Urothelium cell line (cell line): ENCODE data around the gene RSRC2.
"Not testable (repeated sequence)": the region's sequence is repeated elsewhere in the genome, so short reads cannot be mapped to it uniquely, and the experiment has no call there.

Experiments used
- DNase-seq: peaks from one replicate; pipeline ENCODE4 v3.0.0; 2011; ENCODE audit warnings: low spot score, mixed read lengths
- FAIRE-seq: peaks from 2 replicates; lab custom pipeline; 2011; peaks lifted over from hg19 to GRCh38; lab: Jason Lieb, UNC

The RSRC2 gene

DNA sequence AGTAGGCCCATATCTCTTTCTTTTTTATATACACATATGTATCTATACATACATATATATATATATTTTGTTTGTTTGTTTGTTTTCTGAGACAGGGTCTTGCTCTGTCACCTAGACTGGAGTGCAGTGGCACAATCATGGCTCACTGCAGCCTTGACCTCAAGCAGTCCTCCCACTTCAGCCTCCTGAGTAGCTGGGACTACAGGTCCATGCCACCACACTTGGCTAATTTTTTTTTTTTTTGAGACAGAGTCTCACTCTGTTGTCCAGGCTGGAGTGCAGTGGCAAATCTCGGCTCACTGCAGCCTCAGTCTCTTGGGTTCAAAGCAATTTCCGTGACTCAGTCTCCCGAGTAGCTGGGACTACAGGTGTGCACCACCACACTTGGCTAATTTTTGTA lies 38.9 kb downstream of the RSRC2 start:
- FAIRE-seq, DNase-seq: not testable (repeated sequence)

DNA sequence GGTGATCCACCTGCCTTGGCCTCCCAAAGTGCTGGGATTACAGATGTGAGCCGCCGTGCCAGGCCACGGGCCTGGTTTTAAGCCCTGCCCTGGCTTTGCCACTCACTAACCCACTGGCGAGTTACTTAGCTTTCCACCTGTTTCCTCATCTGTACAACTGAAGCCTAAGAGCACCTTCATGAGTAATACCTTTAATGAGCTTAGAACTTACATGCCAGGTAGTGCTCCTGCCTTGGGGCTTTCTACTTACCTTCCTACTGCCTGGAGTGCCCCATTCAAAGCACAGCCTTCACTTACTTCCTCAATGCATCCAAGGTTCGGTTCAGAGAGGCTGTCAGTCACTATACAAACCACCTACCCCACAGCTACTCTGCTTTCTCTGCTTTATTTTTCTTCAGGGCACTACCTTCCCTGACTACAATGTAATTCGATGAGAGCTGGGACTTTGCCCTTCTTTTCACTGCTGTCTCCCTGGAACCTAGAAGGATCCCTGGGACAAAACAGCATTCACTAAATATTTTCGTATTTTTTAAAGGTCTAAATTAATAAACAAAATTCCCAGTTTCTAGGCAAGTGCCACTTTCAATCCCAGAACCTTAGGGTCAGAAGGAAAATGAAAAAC lies 39.8 kb downstream of the RSRC2 start:
- FAIRE-seq = no peak
- no peak for DNase-seq

DNA sequence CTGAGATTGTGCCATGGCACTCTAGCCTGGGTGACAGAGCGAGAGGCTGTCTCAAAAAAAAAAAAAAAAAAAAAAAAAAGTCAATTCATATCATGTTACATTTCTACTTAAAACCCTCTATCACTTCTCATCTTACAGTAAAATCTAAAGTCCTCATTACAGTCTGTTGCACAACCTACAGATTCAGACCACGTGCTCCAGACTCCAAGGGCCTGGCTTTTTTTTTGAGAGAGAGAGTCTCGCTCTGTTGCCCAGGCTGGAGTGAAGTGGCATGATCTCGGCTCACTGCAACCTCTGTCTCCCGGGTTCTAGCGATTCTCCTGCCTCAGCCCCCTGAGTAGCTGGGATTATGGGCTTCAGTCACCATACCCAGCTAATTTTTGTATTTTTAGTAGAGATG lies 40.4 kb downstream of the RSRC2 start:
- FAIRE-seq, DNase-seq: not testable (repeated sequence)

DNA sequence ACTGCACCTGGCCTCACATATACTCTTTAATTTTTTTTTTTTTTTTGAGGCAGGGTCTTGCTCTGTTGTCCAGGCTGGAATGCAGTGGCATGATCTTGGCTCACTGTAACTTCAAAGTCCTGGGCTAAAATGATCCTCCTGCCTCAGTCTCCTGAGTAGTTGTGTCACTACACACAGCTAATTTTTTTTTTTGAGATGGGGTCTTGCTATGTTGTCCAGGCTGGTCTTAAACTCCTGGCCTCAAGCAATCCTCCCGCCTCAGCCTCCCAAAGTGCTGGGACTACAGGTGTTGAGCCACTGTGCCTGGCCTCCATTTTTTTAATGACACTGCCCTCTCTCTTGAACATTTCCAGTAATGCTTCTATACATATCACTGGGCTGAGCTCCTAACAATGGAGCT lies 42.4 kb downstream of the RSRC2 start:
- DNase-seq, FAIRE-seq: not testable (repeated sequence)

DNA sequence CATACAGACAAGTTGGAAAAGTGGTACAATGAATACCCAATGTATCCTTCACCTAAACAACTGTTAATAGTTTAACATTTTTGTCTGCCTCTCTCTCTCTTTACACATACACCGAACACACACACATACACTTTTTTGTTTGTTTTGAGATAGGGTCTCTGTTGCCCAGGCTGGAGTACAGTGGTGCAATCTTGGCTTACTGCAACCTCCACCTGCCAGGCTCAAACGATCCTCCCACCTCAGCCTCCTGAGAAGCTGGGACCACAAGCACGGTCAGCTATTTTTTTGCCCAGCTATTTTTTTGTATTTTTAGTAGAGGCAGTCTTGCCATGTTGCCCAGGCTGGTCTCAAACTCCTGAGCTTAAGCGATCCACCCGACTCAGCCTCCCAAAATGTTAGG lies 42.8 kb downstream of the RSRC2 start:
- FAIRE-seq (no peak), DNase-seq (no peak)

DNA sequence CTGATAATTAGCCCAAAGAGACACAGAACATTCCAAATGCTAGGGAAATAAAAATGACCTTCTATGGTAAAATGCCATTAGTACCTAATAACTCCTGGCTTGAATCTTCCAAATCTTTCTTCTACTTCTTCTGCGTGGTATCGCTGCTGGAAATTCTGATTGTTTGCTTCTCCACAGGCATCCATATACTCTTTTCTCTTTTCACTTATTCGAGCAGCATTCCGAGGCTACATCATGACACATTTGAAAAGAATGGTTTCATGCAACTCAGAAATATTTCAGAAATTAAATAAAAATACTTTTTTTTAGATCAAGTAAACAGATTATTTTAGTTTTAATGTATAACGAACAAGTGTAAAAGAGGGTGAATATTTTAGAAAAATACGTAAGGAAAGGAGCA lies 44.9 kb downstream of the RSRC2 start:
- FAIRE-seq (no peak), DNase-seq (no peak)

DNA sequence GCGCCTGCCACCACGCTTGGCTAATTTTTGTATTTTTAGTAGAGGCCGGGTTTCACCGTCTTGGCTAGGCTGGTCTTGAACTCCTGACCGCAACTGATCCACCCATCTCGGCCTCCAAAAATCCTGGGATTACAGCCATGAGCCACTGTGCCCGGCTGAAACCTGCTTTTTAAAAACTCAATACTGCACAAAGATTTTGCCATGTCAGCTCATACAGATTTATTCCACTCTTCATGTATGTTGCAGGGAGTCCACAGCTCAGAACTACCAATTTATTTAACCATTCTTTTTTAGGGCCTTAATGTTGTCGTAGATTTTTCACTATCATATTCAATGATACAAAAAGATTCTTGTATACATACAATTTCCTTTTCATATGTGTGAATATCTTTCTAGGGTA lies 46.0 kb downstream of the RSRC2 start:
- FAIRE-seq = no peak

DNA sequence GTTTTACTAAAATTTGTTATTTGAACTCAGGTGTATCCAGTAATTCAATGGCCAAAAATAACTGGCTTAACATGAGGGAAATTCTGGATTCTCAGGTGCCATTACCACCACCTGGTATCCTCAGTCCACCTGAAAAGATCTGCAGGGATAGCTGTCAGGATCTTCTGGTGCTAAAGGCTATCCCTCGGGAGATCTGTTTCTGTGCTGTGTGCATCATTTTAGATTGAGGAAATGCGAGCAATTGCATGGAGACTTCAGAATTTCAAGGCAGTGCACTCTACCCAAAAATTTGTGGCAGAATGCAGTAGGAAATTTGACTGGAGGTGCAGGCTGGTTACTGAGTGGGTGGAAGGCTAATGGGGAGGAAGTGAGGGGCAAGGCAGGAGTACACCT lies 52.4 kb downstream of the RSRC2 start:
- no peak for FAIRE-seq
- no peak for DNase-seq

More for the DNA sequence above, 46.0 kb downstream of the RSRC2 start:
- no peak for DNase-seq

DNA sequence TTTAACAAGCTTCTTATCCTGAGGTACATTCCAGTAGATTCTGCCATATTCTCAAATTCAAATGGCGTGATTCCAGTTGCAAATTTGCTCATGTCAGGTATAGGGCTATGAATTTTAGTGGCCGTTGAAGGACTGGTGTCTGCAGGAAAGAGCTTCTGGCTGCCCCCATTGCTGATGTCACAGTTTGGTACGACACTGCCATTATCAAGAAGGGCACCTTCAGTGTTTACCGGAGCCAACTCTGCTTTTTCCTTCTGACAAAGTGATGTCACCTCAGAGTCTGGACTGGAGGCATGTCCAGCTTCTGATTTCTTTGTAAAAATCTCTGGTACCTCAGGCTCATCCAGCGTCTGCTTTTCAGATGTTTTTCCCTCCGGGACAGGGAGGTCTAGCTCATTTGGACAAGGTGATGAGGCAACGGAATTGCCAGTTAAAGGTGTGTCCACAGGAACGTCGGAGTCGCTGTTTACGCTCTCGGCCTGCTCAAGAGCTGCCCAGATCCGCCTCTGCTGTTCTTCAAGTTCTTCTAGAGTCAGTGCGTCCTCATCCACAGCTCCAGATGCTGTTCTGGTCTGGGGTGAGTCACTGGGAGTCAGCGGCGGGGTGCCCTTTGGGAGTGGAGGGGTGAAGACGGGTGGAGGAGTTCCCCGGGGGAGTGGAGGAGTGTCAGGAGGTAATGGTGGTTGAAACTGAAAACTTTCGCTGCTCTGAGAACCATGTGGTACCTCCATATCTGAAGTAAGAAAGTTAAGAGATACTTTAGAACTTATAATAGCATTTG lies 53.0 kb downstream of the RSRC2 start:
- FAIRE-seq (no peak), DNase-seq (no peak)

DNA sequence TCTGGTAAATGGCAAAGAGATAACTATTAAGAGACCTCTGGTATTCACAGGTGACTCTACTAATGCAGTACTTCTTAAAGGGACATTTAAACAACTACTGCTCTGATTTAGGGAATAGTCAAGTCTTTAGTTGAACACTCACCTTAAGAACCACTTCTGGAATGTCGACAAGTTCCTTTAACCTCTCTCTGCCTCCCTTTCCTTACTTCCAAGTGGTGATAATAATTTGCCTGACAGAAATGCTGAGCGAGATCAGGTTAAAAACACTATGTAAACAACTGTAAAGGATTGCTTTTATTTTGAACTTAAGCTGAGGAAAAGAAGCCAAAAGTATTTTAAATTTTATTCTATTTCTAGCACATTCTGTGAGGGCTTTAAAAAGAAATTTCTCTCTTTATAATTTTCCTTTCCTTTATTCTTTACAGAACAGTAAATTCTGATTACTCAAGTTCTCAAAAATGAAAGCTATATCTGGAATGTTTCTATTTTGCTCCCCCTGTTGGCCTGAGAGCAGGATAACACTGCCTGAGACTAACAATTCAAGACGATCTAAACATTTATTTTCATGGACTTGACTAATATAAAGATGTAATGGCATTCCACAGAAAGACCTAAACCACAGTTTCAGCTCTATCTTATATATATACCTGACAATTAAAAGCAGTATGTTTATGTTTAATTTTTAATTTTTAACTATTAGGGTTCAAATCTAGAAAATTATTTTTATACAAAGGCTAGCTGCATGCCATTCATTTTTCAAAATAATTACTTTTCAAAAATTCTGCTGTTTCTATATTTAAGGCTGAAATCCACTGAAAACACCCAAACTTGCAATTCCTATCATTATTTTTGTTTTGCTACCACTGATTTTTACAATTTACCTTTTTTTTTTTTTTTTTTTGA lies 55.2 kb downstream of the RSRC2 start:
- FAIRE-seq (no peak), DNase-seq (peak; percentile 29)

DNA sequence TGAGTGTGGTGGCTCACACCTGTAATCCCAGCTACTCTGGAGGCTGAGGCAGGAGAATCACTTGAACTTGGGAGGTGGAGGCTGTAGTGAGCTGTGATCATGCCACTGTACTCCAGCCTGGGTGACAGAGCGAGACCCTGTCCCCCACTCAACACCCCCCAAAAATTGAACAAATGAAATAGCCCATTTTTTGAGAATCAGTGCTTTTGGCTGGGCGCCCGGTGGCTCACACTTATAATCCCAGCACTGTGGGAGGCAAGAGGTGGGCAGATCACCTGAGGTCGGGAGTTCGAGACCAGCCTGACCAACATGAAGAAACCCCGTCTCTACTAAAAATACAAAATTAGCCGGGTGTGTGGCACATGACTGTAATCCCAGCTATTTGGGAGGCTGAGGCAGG lies 56.2 kb downstream of the RSRC2 start:
- FAIRE-seq, DNase-seq: not testable (repeated sequence)

DNA sequence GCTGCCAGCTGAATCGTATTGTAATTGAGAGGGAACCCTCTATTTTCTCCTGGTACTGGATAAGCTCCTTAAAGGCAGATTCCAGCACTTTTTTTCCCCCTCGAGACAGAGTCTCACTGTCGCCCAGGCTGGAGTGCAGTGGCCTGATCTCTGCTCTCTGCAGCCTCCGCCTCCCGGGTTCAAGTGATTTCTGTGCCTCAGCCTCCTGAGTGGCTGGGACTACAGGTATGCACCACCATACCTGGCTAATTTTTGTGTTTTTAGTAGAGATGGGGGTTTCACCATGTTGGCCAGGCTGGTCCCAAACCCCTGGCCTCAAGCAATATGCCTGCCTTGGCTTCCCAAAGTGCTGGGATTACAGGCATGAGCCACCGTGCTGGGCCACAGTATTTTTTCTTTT lies 56.9 kb downstream of the RSRC2 start:
- not testable (repeated sequence) for FAIRE-seq, DNase-seq

DNA sequence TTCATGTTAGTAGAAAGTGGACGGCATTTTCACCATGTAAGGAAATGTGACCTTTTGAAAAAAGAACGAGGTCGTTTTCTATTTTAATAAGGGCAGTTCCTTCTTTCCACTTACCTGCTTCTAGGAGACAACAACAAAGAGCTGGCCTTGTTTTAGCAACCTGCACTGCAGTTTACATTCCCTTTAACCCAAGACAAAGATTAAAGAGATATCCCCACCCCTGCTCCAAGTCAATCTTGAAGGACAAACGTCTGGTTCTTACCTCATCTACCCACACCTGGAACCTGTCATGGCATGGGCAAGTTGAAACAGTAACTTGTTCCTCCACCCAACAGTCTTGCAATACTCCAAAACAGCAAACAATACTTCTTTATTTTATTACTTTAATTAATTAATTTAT lies 58.8 kb downstream of the RSRC2 start:
- DNase-seq (no peak), FAIRE-seq (no peak)

DNA sequence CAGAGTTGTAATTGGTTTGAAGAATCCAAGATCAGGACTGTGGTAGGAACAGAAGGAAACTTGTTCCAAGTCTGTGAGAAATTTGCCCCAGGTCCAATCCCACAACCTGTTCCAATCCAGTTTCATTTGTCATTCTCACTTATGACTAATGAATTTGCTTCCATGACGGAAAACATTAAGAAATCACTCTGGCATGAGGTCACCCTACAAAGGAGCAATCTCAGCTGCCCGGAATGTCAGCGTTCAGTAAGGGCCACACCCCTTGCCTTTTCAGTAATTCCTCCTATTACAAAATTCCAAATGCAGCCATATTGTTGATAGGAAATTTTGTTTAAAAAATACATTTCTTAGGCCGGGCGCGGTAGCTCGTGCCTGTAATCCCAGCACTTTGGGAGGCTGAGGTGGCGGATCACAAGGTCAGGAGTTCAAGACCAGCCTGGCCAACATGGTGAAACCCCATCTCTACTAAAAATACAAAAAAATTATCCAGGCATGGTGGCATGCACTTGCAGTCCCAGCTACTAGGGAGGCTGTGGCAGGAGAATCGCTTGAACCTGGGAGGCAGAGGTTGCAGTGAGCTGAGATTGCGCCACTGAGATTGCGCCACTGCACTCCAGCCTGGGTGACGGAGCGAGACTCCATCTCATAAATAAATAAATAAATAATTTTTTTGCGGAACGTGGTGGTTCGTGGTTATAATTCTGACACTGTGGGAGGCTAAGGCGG lies 62.3 kb downstream of the RSRC2 start:
- peak; percentile 80 for DNase-seq
- FAIRE-seq = not testable (repeated sequence)

DNA sequence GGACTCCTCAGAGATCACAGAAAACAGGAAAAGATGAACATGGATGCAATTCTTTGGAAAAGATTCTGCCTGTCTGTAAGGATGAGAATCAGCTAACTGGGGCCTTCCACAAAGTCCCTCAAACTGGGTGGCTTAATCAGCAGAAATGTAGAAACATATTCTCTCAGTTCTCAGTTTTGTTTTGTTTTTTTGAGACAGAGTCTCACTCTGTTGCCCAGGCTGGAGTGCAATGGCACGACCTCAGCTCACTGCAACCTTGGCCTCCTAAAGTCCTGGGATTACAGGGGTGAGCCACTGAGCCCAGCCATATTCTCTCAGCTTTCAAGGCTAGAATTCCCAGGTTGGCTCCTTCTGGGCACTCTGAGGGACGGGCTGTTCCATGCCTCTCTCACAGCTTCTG lies 66.1 kb downstream of the RSRC2 start:
- no peak for FAIRE-seq

DNA sequence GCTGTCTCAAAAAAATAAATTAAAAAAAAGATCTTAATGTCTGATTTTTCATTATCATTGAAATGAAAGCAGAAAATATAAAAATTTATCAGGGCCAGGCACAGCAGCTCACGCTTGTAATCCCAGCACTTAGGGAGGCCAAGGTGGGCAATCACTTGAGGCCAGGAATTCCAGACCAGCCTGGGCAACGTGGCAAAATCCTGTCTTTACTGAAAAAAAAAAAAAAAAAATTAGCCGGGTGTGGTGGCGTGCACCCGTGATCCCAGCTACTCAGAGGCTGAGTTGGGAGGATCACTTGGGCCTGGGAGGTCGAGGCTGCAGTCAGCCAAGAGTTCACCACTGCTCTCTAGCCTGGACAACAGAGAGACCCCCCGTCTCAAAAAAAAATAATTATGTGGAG lies 66.7 kb downstream of the RSRC2 start:
- no peak for FAIRE-seq

More for the DNA sequence above, 66.1 kb downstream of the RSRC2 start:
- DNase-seq = no peak

DNA sequence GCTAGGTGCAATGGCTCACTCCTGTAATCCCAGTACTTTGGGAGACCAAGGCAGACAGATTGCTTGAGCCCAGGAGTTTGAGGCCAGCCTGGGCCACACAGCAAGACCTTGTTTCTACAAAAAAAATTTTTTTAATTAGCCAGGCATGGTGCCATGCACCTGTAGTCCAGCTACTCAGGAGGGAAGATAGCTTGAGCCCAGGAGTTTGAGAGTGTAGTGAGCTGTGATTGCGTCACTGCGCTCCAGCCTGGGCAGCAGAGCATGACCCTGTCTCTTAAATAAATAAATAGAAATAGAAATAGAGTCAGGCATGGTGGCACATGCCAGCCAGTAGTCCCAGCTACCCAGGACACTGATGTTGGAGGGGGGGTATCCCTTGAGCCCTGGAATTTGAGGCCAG lies 67.5 kb downstream of the RSRC2 start:
- no peak for FAIRE-seq

More for the DNA sequence above, 66.7 kb downstream of the RSRC2 start:
- DNase-seq = no peak

DNA sequence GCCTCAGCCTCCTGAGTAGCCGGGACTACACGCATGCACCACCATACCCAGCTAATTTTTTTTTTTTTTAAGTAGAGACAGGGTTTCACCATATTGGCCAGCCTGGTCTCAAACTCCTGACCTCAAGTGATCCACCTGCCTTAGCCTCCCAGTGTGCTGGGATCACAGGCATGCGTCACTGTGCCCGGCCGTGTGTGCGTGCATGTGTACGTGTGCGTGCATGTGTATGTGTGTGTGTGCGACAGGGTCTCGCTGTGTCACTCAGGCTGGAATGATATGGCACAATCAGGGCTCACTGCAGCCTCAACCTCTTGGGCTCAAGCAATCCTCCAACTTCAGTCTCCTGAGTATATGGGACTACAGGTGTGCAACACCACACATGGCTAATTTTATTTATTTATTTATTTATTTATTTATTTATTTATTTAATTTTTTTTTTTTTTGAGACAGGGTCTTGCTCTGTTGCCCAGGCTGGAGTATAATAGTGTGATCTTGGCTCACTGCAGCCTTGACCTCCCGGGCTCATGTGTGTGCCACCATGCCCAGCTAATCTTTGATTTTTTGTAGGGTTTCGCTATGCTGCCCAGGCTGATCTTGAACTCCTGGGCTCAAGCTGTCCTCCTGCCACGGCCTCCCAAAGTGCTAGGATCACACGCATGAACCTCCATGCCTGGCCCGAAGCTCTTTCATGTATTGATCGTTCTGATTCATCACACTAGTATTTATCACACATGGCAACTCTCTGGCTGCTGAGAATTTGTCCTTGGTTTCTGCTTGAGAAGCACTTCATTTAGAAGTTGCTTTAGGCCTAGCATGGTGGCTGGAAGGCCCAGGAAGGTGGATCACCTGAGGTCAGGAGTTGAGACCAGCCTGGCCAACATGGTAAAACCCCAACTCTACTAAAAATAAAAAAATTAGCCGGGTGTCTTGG lies 68.4 kb downstream of the RSRC2 start:
- no peak for DNase-seq
- no peak for FAIRE-seq

More for the DNA sequence above, 67.5 kb downstream of the RSRC2 start:
- no peak for DNase-seq

DNA sequence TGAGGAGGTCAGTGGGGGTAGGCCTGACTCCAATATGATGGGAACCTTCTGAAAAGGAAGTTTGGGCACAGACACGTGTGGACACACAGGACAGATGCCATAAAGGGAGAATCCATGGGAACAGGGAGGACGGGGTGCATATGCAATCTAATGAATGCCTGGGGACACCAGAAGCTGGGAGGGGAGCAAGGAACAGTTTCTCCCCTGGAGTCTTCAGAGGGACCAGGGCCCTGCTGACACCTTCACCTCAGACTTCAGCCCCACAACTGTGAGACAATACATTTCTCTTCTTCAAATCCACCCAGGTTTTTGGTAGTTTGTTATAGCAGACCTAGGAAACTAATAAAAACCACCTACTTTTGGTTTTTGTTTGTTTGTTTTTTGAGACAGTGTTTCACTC lies 69.1 kb downstream of the RSRC2 start:
- FAIRE-seq (no peak), DNase-seq (no peak)

DNA sequence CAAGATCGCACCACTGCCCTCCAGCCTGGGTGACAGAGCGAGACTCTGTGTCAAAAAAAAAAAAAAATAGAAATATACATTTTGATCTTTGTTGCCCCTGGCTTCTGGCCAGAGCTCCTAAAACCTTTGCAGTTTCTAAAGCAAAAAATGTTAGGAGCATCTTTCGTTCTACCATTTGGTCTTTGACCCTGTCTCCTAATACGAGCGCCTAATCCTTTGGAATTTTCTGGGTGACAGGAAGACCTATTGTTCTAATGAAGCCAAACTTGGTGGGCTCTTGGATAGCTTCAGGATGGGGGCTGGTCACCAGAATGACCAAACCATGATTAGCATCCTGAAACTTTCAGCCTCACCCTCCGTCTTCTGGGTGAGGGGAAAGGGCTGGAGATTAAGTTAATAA lies 72.0 kb downstream of the RSRC2 start:
- no peak for DNase-seq
- no peak for FAIRE-seq
